HG03097 (cell line): ENCODE data around the gene RRP7A.
A peak's percentile ranks its signal among the peaks of the same experiment; 100 is the strongest.
"Not testable (repeated sequence)": the region's sequence is repeated elsewhere in the genome, so short reads cannot be mapped to it uniquely, and the experiment has no call there.

Source experiments
- ATAC-seq: cut with Tn5 transposase; IDR thresholded peaks from one replicate; pipeline ENCODE4 v1.9.1; 2021; ENCODE audit not compliant: unreplicated experiment, low FRiP score

The RRP7A gene

GRCh38 chr22:42519525-42520401, at the start of gene RRP7A:
Gene RRP7A, minus strand, starts transcription at chr22:42519796. Its CDS starts 10 bp downstream, at chr22:42519786.
- peak; percentile 65 for ATAC-seq

GRCh38 chr22:42567950-42568349, 48.4 kb upstream of the RRP7A start:
- ATAC-seq, result not testable (repeated sequence)

GRCh38 chr22:42565956-42566355, 46.4 kb upstream of the RRP7A start:
- ATAC-seq, result no peak

- no peak for ATAC-seq
Observed at GRCh38 chr22:42564699-42565098, 45.1 kb upstream of the RRP7A start.

- ATAC-seq, result not testable (repeated sequence)
Observed at GRCh38 chr22:42563943-42564342, 44.3 kb upstream of the RRP7A start.

- ATAC-seq, result no peak
Observed at GRCh38 chr22:42562684-42563083, 43.1 kb upstream of the RRP7A start.

- no peak for ATAC-seq
Observed at GRCh38 chr22:42562279-42562678, 42.7 kb upstream of the RRP7A start.

- no peak for ATAC-seq
Observed at GRCh38 chr22:42561856-42562255, 42.3 kb upstream of the RRP7A start.

- ATAC-seq, result no peak
Observed at GRCh38 chr22:42560781-42561180, 41.2 kb upstream of the RRP7A start.

- ATAC-seq, result no peak
Observed at GRCh38 chr22:42560381-42560780, 40.8 kb upstream of the RRP7A start.

- ATAC-seq, result peak; percentile 40
Observed at GRCh38 chr22:42553475-42554361, 34.1 kb upstream of the RRP7A start, which contains the start of gene SERHL2. Gene SERHL2, plus strand, starts transcription at chr22:42553956. Its CDS starts 65 bp downstream, at chr22:42554021.

GRCh38 chr22:42552294-42552647, 32.7 kb upstream of the RRP7A start:
- ATAC-seq, result not testable (repeated sequence)

GRCh38 chr22:42549331-42550060, 29.9 kb upstream of the RRP7A start:
- ATAC-seq, result no peak

- no peak for ATAC-seq
Observed at GRCh38 chr22:42548597-42549330, 29.2 kb upstream of the RRP7A start.

GRCh38 chr22:42548126-42548525, 28.5 kb upstream of the RRP7A start:
- not testable (repeated sequence) for ATAC-seq

- ATAC-seq, result no peak
Observed at GRCh38 chr22:42547562-42547961, 28.0 kb upstream of the RRP7A start.

- ATAC-seq, result no peak
Observed at GRCh38 chr22:42544686-42545085, 25.1 kb upstream of the RRP7A start.

- ATAC-seq, result not testable (repeated sequence)
Observed at GRCh38 chr22:42539236-42539771, 19.7 kb upstream of the RRP7A start.

- ATAC-seq, result not testable (repeated sequence)
Observed at GRCh38 chr22:42537199-42537831, 17.7 kb upstream of the RRP7A start.
